HG03108 (cell line): ENCODE results near the gene RASSF5.

ENCODE experiments used
- ATAC-seq: cut with Tn5 transposase; IDR thresholded peaks from one replicate; pipeline ENCODE4 v1.9.1; 2021; ENCODE audit warnings: moderate library complexity; ENCODE audit not compliant: unreplicated experiment

RASSF5 gene

GRCh38 chr1:206544562-206545257, 37.4 kb downstream of the RASSF5 start:
- ATAC-seq: no peak

- no peak for ATAC-seq
These were observed 38.0 kb downstream of the RASSF5 start for GRCh38 chr1:206545351-206545750.

GRCh38 chr1:206547104-206547503, 39.8 kb downstream of the RASSF5 start:
- ATAC-seq: no peak

- no peak for ATAC-seq
These were observed 43.1 kb downstream of the RASSF5 start for GRCh38 chr1:206550446-206550845.

- ATAC-seq: no peak
These were observed 44.1 kb downstream of the RASSF5 start for GRCh38 chr1:206551296-206551985.

GRCh38 chr1:206551986-206552326, 44.6 kb downstream of the RASSF5 start:
- no peak for ATAC-seq

GRCh38 chr1:206554211-206554610, 46.9 kb downstream of the RASSF5 start:
- no peak for ATAC-seq

GRCh38 chr1:206554701-206555472, 47.6 kb downstream of the RASSF5 start:
- ATAC-seq: no peak

GRCh38 chr1:206555473-206555935, 48.2 kb downstream of the RASSF5 start:
- ATAC-seq: no peak

- ATAC-seq: no peak
These were observed 48.9 kb downstream of the RASSF5 start for GRCh38 chr1:206556047-206556749.

- peak; percentile 32 for ATAC-seq
These were observed 49.7 kb downstream of the RASSF5 start for GRCh38 chr1:206556750-206557635.

- no peak for ATAC-seq
These were observed 50.5 kb downstream of the RASSF5 start for GRCh38 chr1:206557636-206558473.

- ATAC-seq: no peak
These were observed 51.7 kb downstream of the RASSF5 start for GRCh38 chr1:206558794-206559671.

- ATAC-seq: no peak
These were observed 52.3 kb downstream of the RASSF5 start for GRCh38 chr1:206559672-206559995.

GRCh38 chr1:206560007-206560716, 52.8 kb downstream of the RASSF5 start:
- ATAC-seq: no peak

- ATAC-seq: peak; percentile 20
These were observed 56.3 kb downstream of the RASSF5 start for GRCh38 chr1:206563367-206564207.

- ATAC-seq: no peak
These were observed 58.7 kb downstream of the RASSF5 start for GRCh38 chr1:206565995-206566394.
